GM19099 (cell line): ENCODE results near the gene TFF1.

ENCODE experiments used
- POLR2A ChIP-seq: IDR thresholded peaks from 3 replicates; pipeline ENCODE4 v1.6.1; 2011; ENCODE audit warnings: low read depth; ENCODE audit not compliant: insufficient read length; ENCODE audit errors: extremely low read depth

Gene TFF1

GRCh38 chr21:42366292-42367010, at the start of gene TFF1:
Gene TFF1 (minus strand): TSS chr21:42366535. CDS start chr21:42366495, 40 bp downstream.
- TF ChIP-seq POLR2A = no peak

DNA sequence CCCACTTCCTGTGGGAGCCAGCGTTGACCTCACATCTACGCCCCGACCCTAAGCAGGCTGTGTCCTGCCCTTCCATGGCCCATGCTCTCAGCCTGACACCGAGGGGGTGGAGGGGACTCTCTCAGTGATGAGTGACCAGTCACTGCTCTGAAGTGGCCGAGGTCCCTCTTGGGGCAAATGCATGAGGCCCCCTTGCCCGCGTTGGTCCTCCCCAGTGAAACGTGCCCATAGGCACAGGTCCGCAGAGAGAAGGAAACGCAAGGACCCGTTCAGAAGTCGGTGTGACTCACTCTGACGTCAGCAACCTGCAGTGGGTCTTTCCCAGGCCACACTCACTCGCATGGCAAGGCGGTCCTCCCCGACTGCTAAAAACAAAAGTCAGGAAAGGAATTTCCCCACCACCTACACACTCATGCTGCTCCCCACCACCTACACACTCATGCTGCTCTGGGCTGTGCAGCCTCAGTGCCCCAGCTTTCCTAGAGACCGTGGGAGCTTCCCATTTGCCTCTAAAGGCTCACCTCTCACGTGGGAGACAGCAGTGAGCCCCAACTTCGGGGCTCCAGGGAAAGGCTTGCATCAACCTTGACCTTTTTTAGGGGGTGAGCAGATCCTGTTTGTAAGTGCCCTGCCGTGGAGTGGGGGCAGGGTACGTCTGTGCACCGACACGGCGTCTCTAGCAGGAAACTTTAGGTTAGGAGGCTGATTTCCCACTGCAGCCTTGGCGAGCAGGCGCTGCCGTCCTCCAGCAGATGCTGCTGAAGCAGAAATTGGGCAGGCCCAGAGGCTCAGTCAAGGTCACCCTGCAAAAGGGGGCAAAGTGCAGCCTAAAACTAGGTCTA, 48.8 kb upstream of the TFF1 start:
- TF ChIP-seq POLR2A = peak; percentile 11

DNA sequence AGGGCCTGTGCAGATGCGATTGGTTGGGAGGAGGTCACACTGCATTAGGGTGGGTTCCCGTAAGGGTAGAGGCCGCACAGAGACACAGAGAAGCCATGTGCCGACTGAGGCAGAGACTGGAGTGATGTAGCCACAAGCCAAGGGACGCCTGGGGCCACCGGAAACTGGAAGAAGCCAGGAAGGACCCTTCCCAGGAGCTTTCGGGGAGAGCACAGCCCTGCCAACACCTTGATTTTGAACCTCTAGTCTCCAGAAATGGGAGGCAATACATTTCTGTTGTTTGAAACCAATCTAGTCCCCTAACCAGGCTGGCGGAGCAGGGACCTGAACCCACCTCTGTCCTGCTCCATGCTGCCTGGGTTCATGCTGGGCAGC, 48.2 kb upstream of the TFF1 start:
- TF ChIP-seq POLR2A = no peak

- TF ChIP-seq POLR2A = no peak
These were observed 47.7 kb upstream of the TFF1 start for GRCh38 chr21:42414066-42414465.

GRCh38 chr21:42413500-42413899, 47.2 kb upstream of the TFF1 start:
- no peak for TF ChIP-seq POLR2A

GRCh38 chr21:42413093-42413492, 46.8 kb upstream of the TFF1 start:
- TF ChIP-seq POLR2A = no peak

- no peak for TF ChIP-seq POLR2A
These were observed 46.2 kb upstream of the TFF1 start for GRCh38 chr21:42412636-42412933.

DNA sequence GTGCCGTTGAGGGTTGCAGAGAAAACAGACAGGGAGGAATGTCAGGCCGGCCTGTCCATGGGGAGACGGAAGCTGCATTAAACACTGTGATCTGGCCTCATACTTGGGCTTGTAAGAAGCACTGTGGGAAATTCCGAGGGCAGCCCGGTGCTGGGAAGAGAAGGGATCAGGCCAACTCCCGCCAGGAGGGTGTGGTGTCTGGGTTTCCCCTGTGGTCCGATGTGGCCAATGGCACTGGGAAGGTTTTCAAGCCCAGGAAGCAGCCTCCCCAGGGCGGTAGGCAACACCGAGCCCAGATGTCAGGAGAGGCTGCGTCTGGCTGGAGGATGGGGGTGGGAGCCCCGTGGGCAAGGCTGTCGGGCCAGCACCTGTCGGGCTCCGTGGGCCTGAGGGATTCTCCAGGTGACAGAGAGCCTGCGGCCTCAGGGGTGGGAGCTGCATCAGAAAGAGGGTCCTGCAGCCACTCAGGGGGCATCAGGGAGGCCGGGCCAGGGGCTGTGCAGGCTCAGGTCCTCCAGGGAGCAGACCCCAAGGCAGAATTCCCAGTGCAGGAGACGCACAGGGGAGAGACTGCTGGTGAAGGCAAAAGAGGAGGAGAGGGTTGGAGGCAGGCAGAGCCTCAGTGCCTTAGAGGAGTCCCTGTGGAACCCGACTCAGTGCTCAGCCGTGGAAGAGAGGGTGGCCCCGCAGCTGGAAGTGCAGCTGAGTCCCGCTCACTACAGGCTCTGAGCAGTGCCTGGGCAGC, 45.7 kb upstream of the TFF1 start:
- TF ChIP-seq POLR2A = no peak

GRCh38 chr21:42411197-42411869, 45.0 kb upstream of the TFF1 start:
- TF ChIP-seq POLR2A = no peak

GRCh38 chr21:42409366-42409765, 43.0 kb upstream of the TFF1 start:
- no peak for TF ChIP-seq POLR2A

GRCh38 chr21:42407476-42407875, 41.1 kb upstream of the TFF1 start:
- no peak for TF ChIP-seq POLR2A

GRCh38 chr21:42406866-42407265, 40.5 kb upstream of the TFF1 start:
- no peak for TF ChIP-seq POLR2A

GRCh38 chr21:42406201-42406621, 39.9 kb upstream of the TFF1 start:
- TF ChIP-seq POLR2A = no peak

DNA sequence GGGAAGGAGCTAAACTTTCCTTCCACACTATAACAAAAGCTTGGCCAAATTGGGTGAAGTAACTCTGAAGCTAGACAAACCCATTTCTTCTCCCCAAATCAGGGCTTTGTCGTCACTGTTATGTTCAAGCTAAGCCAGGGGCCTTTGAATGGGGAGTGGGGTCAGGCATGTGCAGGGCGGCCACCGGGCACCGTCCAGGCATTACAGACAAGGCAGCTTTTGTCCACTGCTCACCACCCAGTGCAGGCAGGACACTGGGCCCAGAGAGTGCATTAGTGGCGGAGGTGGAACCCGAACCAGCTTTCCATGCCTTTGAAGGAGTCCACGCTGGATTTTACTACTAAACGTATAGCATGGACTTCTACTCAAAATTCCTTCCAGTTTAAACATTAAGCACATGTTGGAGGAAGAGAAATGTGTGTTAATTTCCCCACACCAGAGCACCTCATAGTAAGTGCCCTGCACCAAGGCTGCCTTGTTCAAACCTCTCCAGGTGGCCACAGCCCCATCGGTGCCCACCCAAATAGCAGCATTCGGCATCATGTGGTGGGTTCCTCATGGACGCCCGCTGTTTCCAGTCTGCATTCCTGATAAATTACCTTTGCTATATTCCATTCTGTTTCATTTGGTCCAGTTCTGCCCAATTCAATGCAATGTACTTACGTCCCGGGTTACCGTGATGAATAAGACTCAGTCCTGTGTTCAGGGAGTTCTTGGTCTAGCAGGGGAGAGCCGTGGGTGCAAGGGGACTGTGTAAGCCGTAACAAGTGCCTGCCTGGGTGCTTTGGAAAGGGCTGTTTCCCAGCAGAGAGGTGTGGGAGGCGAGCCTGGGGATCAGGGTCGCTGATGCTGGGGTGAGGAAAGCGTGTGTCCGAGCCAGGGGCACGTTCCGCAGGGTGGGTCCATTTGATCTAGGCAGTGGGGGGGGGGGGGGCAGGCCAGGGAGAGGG, 39.0 kb upstream of the TFF1 start:
- TF ChIP-seq POLR2A = no peak

GRCh38 chr21:42404539-42404938, 38.2 kb upstream of the TFF1 start:
- TF ChIP-seq POLR2A = no peak
